ENCODE measurements around the gene NFIA.

NFIA gene

GRCh38 chr1:61175976-61176375 lies 93.6 kb downstream of the NFIA start:
- DNase-seq (ENCODE audit: low read depth in 1 of 2, low spot score in 1 of 2), result no peak

GRCh38 chr1:61181067-61182038 lies 99.0 kb downstream of the NFIA start:
- no peak for DNase-seq (ENCODE audit: low read depth in 1 of 2, low spot score in 1 of 2)

GRCh38 chr1:61182049-61182448 lies 99.7 kb downstream of the NFIA start:
- DNase-seq (ENCODE audit: low read depth in 1 of 2, low spot score in 1 of 2), result no peak

- no peak for DNase-seq (ENCODE audit: low read depth in 1 of 2, low spot score in 1 of 2)
These were observed 100.1 kb downstream of the NFIA start for GRCh38 chr1:61182480-61182879.

- no peak for DNase-seq (ENCODE audit: low read depth in 1 of 2, low spot score in 1 of 2)
These were observed 101.2 kb downstream of the NFIA start for GRCh38 chr1:61183471-61184039.

- DNase-seq (ENCODE audit: low read depth in 1 of 2, low spot score in 1 of 2), result no peak
These were observed 101.8 kb downstream of the NFIA start for GRCh38 chr1:61184040-61184713.

GRCh38 chr1:61184714-61185106 lies 102.3 kb downstream of the NFIA start:
- no peak for DNase-seq (ENCODE audit: low read depth in 1 of 2, low spot score in 1 of 2)

- no peak for DNase-seq (ENCODE audit: low read depth in 1 of 2, low spot score in 1 of 2)
These were observed 104.4 kb downstream of the NFIA start for GRCh38 chr1:61186753-61187152.

- DNase-seq (ENCODE audit: low read depth in 1 of 2, low spot score in 1 of 2), result no peak
These were observed 105.2 kb downstream of the NFIA start for GRCh38 chr1:61187352-61188086.

GRCh38 chr1:61190153-61190552 lies 107.8 kb downstream of the NFIA start:
- no peak for DNase-seq (ENCODE audit: low read depth in 1 of 2, low spot score in 1 of 2)

GRCh38 chr1:61190618-61191432 lies 108.5 kb downstream of the NFIA start:
- DNase-seq (ENCODE audit: low read depth in 1 of 2, low spot score in 1 of 2), result no peak

- DNase-seq (ENCODE audit: low read depth in 1 of 2, low spot score in 1 of 2), result no peak
These were observed 109.0 kb downstream of the NFIA start for GRCh38 chr1:61191433-61191720.

- no peak for DNase-seq (ENCODE audit: low read depth in 1 of 2, low spot score in 1 of 2)
These were observed 110.4 kb downstream of the NFIA start for GRCh38 chr1:61192663-61193330.

- DNase-seq (ENCODE audit: low read depth in 1 of 2, low spot score in 1 of 2), result no peak
These were observed 111.4 kb downstream of the NFIA start for GRCh38 chr1:61193808-61194207.

GRCh38 chr1:61198554-61198953 lies 116.2 kb downstream of the NFIA start:
- no peak for DNase-seq (ENCODE audit: low read depth in 1 of 2, low spot score in 1 of 2)

GRCh38 chr1:61201035-61201434 lies 118.7 kb downstream of the NFIA start:
- DNase-seq (ENCODE audit: low read depth in 1 of 2, low spot score in 1 of 2), result no peak

- no peak for DNase-seq (ENCODE audit: low read depth in 1 of 2, low spot score in 1 of 2)
These were observed 120.7 kb downstream of the NFIA start for GRCh38 chr1:61202854-61203598.

- no peak for DNase-seq (ENCODE audit: low read depth in 1 of 2, low spot score in 1 of 2)
These were observed 122.2 kb downstream of the NFIA start for GRCh38 chr1:61204528-61204927.

GRCh38 chr1:61207416-61207815 lies 125.1 kb downstream of the NFIA start:
- no peak for DNase-seq (ENCODE audit: low read depth in 1 of 2, low spot score in 1 of 2)
